ENCODE measurements around the gene PTDSS2. TPM values are rescaled to one million over a fixed set of nuclear protein-coding genes. Genes with fewer than 3 reads are reported as not detected.

The PTDSS2 gene
- total and polyA plus RNA-seq, 2 of the 13 experiments (the other 11 are each of a cell fraction or from before 2014, with no cell fraction given): 21.7 to 26.4 TPM

DNA sequence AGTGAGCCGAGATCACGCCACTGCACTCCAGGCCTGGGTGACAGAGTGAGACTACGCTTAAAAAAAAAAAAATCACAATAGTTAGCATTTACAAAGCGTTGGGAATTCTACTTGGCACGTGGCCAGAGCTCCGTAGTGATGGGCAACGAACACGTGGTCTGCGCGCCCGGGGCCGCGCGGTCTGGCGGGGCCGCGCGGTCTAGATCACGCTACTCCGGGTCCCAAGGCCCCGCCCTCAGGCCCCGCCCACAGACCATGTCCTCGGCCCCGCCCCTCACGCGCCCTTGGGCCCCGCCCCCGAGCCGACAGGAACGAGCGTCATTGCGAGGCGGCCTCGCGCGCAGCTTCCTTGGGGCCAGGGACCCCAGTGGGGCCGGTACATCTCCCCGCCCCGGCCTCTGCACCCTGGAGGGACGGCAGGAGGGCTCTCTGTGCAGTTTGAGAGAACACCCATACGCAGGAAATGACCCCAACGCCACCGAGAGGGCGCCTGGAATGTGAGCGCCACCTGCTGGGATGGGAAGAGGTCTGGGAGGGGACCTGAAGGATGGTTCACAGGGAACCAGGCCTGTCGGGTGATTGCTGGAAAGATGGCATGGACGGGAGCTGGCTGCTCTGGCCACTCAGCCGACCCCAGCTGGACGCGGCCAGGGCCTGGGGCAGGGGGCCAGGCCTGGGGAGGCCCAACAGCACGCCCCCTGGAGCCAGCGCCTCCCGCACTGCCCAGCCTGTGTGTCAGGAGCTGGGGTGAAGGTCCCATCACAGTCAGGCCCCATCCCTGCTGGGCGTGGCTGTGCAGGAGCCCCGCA is 2.0 kb upstream of the PTDSS2 start (continued):
- TF ChIP-seq, protein P1, sequence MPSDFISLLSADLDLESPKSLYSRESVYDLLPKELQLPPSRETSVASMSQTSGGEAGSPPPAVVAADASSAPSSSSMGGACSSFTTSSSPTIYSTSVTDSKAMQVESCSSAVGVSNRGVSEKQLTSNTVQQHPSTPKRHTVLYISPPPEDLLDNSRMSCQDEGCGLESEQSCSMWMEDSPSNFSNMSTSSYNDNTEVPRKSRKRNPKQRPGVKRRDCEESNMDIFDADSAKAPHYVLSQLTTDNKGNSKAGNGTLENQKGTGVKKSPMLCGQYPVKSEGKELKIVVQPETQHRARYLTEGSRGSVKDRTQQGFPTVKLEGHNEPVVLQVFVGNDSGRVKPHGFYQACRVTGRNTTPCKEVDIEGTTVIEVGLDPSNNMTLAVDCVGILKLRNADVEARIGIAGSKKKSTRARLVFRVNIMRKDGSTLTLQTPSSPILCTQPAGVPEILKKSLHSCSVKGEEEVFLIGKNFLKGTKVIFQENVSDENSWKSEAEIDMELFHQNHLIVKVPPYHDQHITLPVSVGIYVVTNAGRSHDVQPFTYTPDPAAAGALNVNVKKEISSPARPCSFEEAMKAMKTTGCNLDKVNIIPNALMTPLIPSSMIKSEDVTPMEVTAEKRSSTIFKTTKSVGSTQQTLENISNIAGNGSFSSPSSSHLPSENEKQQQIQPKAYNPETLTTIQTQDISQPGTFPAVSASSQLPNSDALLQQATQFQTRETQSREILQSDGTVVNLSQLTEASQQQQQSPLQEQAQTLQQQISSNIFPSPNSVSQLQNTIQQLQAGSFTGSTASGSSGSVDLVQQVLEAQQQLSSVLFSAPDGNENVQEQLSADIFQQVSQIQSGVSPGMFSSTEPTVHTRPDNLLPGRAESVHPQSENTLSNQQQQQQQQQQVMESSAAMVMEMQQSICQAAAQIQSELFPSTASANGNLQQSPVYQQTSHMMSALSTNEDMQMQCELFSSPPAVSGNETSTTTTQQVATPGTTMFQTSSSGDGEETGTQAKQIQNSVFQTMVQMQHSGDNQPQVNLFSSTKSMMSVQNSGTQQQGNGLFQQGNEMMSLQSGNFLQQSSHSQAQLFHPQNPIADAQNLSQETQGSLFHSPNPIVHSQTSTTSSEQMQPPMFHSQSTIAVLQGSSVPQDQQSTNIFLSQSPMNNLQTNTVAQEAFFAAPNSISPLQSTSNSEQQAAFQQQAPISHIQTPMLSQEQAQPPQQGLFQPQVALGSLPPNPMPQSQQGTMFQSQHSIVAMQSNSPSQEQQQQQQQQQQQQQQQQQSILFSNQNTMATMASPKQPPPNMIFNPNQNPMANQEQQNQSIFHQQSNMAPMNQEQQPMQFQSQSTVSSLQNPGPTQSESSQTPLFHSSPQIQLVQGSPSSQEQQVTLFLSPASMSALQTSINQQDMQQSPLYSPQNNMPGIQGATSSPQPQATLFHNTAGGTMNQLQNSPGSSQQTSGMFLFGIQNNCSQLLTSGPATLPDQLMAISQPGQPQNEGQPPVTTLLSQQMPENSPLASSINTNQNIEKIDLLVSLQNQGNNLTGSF (CRISPR knock-in tag; IDR thresholded peaks at IDR 0.05): no peak; the same call in 1 of the 2 replicates
- TF ChIP-seq ZSCAN30 (CRISPR knock-in tag; IDR thresholded peaks at IDR 0.05) (no peak), ZNF382 (CRISPR knock-in tag; IDR thresholded peaks at IDR 0.05; ENCODE audit: borderline replicate concordance) (no peak), KDM1A (CRISPR knock-in tag; IDR thresholded peaks at IDR 0.05) (peak; percentile 78), PAWR (CRISPR knock-in tag; IDR thresholded peaks at IDR 0.05; ENCODE audit: borderline replicate concordance) (no peak), NFATC3 (CRISPR knock-in tag; IDR thresholded peaks at IDR 0.05) (no peak), PHF20 (CRISPR knock-in tag; IDR thresholded peaks at IDR 0.05) (no peak), ZNF674 (CRISPR knock-in tag; IDR thresholded peaks at IDR 0.05; ENCODE audit: low read depth) (no peak), ZNF354B (CRISPR knock-in tag; IDR thresholded peaks at IDR 0.05) (0 out of 2 replicates have a peak, but pooled peaks have one; percentile 38), PHF5A (CRISPR knock-in tag; IDR thresholded peaks at IDR 0.05; ENCODE audit: low read depth, unreplicated experiment) (peak; percentile 75), CHD2 (IDR thresholded peaks at IDR 0.05; ENCODE audit: low read depth, low read length) (no peak), KDM2A (CRISPR knock-in tag; IDR thresholded peaks at IDR 0.05; ENCODE audit: borderline replicate concordance, low read depth) (peak; percentile 93), ZBTB3 (CRISPR knock-in tag; IDR thresholded peaks at IDR 0.05; ENCODE audit: borderline replicate concordance, low read depth) (no peak), ZNF713 (CRISPR knock-in tag; IDR thresholded peaks at IDR 0.05) (no peak), ZNF780A (CRISPR knock-in tag; IDR thresholded peaks at IDR 0.05) (no peak), RORA (CRISPR knock-in tag; IDR thresholded peaks at IDR 0.05) (no peak)
- TF ChIP-seq, protein P2, sequence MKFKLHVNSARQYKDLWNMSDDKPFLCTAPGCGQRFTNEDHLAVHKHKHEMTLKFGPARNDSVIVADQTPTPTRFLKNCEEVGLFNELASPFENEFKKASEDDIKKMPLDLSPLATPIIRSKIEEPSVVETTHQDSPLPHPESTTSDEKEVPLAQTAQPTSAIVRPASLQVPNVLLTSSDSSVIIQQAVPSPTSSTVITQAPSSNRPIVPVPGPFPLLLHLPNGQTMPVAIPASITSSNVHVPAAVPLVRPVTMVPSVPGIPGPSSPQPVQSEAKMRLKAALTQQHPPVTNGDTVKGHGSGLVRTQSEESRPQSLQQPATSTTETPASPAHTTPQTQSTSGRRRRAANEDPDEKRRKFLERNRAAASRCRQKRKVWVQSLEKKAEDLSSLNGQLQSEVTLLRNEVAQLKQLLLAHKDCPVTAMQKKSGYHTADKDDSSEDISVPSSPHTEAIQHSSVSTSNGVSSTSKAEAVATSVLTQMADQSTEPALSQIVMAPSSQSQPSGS (CRISPR knock-in tag; IDR thresholded peaks at IDR 0.05): peak; percentile 73; the same call in 1 of the 2 replicates
- TF ChIP-seq, protein P3, sequence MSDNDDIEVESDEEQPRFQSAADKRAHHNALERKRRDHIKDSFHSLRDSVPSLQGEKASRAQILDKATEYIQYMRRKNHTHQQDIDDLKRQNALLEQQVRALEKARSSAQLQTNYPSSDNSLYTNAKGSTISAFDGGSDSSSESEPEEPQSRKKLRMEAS (IDR thresholded peaks at IDR 0.05): peak; percentile 92
- TF ChIP-seq, protein P4, sequence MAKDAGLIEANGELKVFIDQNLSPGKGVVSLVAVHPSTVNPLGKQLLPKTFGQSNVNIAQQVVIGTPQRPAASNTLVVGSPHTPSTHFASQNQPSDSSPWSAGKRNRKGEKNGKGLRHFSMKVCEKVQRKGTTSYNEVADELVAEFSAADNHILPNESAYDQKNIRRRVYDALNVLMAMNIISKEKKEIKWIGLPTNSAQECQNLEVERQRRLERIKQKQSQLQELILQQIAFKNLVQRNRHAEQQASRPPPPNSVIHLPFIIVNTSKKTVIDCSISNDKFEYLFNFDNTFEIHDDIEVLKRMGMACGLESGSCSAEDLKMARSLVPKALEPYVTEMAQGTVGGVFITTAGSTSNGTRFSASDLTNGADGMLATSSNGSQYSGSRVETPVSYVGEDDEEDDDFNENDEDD (CRISPR knock-in tag; IDR thresholded peaks at IDR 0.05; ENCODE audit: borderline replicate concordance): peak; percentile 30; the same call in 1 of the 2 replicates
- TF ChIP-seq, protein P5, sequence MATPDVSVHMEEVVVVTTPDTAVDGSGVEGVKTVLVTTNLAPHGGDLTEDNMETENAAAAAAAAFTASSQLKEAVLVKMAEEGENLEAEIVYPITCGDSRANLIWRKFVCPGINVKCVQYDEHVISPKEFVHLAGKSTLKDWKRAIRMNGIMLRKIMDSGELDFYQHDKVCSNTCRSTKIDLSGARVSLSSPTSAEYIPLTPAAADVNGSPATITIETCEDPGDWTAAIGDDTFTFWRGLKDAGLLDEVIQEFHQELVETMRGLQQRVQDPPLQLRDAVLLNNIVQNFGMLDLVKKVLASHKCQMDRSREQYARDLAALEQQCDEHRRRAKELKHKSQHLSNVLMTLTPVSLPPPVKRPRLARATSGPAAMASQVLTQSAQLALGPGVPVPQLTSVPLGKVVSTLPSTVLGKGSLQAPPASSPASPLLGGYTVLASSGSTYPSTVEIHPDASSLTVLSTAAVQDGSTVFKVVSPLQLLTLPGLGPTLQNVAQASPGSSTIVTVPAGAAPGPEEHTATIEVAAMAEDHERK (CRISPR knock-in tag; IDR thresholded peaks at IDR 0.05; ENCODE audit: low read depth): peak; percentile 48; the same call in 1 of the 2 replicates
